AG10803 (cell line): ENCODE results near the gene DNAJB6.

Source experiments
- DNase-seq: peaks from one replicate; pipeline ENCODE4 v3.0.0; 2010; ENCODE audit warnings: low read depth
- H3K4me3 ChIP-seq: 2 replicates; pipeline ENCODE4 v1.5.1; 2011; ENCODE audit warnings: mild to moderate bottlenecking, low read length, control low read depth
- TF ChIP-seq, protein P1 (sequence below): conservative IDR thresholded peaks from 2 replicates; pipeline ENCODE4 v1.5.1; 2011; ENCODE audit warnings: mild to moderate bottlenecking, low read length, control low read depth, inconsistent platforms

The DNAJB6 gene

DNA sequence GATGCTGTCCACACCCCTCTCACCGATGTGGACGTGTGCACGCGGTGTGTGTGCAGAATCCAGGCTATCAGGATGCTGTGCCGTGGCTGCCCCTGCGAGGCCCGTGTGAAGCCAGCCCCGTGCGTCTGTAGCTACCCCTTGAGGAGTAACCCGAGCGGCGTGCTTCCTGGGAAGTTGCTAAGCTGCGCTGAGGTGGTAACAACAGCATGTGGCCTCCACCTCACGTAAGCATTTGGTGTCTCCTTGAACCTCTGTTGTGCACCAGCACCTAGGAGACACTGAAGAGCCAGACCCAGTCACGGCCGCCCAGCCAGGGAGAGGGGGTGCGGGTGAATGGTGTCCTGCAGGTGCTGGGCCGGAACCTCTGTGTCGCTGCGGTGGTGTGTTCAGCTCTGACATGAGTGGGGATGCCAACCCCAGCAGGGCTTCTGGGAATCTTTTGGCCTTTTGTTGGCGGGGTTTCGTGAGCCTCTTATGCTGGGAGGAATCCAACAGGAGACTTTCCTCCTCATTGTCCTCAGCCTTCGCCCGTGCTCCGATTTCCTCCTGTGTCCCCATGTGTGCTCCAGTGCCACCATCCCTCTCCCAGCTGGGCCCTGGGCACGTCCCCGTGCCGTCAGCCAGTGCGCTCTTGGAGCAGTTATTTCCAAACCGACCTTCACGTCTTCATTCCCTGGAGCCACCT is 60.4 kb downstream of the DNAJB6 start:
- H3K4me3 ChIP-seq, result no peak overlapping the region
- DNase-seq, result no peak
- TF ChIP-seq, protein P1, sequence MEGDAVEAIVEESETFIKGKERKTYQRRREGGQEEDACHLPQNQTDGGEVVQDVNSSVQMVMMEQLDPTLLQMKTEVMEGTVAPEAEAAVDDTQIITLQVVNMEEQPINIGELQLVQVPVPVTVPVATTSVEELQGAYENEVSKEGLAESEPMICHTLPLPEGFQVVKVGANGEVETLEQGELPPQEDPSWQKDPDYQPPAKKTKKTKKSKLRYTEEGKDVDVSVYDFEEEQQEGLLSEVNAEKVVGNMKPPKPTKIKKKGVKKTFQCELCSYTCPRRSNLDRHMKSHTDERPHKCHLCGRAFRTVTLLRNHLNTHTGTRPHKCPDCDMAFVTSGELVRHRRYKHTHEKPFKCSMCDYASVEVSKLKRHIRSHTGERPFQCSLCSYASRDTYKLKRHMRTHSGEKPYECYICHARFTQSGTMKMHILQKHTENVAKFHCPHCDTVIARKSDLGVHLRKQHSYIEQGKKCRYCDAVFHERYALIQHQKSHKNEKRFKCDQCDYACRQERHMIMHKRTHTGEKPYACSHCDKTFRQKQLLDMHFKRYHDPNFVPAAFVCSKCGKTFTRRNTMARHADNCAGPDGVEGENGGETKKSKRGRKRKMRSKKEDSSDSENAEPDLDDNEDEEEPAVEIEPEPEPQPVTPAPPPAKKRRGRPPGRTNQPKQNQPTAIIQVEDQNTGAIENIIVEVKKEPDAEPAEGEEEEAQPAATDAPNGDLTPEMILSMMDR, result no peak

DNA sequence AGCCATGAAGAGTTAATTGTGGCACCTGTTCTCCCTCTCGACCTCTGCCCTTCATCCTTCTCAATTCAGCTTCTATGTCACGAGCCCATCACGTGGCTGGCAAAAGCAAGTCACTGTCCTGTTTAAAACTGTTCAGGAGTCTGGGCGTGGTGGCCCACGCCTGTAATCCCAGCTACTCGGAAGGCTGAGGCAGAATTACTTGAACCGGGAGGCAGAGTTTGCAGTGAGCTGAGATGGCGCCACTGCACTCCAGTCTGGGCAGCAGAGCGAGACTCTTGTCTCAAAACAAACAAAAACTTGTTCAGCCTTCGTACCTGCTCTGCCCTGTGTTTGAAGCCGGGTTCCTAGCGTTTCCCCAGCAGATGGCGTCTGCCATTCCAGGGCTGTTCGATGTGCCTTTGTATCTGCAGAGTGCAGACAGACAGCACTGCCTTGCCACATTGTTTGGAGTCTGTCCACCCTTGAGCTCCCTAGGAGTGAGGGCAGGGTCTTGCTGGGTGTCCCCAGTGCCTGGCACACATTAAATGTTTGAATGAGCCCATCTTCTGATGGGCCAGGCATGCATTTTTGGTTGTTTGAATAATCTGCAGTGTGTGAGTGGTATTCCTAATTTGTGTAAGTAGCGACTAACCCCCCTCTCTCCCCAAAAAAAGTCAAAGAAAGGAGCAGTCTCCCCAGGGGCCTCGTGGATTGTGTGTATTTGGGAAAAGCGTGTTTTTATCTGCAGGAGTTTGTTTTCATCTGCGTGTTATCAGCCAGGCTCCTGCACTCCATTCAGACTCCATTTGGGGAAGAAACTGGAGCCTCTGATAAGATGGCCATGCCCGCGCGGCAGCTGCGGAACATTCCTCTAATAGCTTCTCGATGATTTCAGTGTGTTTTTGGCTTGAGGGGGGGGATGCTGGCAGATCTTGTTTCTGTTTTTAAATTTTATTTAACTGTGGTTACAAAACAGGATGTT is 61.2 kb downstream of the DNAJB6 start:
- DNase-seq, result peak; percentile 87
- H3K4me3 ChIP-seq, result peak overlapping the region; percentile 34
- TF ChIP-seq, protein P1, result peak; percentile 75

DNA sequence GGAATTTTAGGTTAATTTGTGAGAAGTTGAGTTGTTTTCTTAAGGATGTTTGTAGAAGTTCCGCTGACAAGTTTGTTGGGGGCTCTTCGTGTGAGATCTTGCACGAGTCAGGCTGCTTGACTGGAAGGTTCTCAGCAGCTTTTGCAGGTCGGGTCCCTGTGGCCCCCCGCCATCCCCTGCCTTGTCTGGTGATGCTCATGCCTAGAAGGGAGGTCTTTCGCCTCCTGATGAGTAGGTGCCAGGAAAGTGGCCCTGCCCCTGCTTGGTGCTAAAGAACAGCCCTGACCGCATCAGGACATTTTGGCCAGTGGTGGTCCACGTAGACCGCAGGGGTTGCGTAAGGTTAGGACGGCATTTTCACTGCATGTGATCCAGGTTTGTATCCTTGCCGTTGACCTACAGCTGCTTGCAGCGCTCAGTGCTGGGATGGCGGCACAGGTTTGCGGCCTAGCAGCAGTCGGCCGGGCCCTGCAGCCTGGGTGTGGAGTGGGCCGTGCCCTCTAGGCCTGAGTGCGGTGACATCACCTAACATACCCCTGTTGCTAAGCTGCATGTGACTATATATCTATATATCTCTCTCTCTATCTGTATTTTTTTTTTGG is 62.4 kb downstream of the DNAJB6 start:
- DNase-seq, result no peak
- TF ChIP-seq, protein P1, result no peak
- H3K4me3 ChIP-seq, result no peak overlapping the region

DNA sequence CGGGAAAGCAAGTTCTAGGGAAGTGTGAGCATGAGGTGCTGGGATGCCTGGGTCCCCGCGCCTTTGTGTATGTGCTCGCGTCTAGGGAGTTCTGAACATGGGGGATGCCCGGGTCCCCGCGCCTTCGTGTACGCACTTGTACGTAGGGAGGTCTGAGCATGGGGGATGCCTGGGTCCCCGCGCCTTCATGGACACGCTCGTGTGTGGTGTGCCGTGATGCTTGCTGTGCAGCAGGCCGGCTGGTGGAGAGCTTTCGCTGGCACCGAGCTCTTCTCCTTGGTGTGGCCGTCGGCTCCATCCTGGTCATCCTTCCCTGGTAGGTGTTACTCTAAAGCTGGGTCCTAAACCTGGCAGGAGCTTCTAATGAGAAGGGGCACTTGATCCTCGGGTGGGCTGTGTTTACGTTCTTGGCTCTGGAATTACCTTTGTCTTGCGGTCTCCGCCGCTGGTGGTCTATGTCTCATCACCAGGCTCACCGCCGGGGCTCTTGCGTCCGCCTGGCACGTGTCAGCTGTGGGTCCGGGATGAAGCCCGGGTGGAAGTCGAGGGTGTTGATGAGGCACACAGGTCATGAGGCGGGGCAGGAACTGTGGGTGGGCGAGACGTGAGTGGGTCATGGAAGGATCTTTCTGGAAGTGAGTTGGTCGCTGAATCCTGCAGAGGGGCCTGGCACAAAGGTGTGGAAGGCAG is 63.5 kb downstream of the DNAJB6 start:
- TF ChIP-seq, protein P1, result no peak
- no peak for DNase-seq
- H3K4me3 ChIP-seq, result no peak overlapping the region

DNA sequence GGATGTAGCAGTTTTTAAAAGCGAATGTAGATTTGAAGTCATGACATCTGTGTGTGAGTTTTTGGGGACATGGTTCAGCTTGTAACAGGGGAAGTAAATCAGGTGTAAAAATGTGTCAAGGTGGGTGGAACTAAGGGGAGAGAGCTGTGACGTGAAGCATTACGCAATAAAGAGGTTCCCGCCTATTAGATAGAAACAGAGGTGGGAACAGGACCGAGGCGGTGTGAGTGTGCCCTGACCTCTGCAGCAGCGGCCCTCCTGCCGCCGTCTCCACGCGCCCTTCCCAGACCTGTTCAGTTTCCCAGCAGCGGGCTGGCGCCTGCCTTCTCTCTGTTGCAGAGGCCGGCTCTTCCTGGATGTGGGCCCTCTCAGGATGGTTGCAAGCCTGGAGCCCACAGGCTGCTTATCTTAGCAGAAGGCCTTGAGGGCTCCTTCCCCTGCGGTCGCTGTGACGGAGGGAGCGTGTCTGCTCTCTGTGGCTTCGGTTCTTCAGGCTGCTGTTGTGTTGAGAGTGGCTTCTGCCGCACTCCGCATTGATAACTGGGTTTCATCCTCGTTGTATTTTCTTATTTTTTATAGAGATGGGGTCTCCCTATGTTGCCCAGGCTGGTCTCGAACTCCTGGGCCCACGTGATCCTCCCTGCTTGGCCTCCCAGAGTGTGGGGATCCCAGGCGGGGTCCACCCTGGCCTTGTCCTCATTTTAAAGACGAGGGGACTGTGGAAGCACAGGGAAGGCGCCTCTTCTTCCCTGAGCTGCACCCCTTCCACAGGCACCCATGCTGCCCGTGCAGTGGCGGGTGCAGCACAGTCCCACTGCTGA is 65.0 kb downstream of the DNAJB6 start:
- no peak for DNase-seq
- H3K4me3 ChIP-seq, result no peak overlapping the region
- TF ChIP-seq, protein P1, result no peak

DNA sequence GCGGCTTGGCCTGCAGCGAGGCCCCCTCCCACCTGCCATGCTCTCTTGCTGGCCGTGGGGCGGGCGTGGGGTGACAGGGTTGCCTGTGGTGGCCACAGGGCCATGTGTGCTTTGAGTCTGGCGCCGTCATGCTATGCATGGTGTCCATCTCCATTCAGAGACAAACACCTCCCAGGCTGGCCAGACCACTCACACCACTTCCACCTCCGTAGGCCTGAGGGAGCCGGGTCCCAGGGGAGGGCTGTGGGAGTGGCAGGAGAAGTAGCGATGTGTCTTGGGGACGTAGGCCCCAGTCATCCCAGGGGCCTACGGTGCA is 65.5 kb downstream of the DNAJB6 start:
- TF ChIP-seq, protein P1, result no peak
- DNase-seq, result no peak
- no peak overlapping the region for H3K4me3 ChIP-seq
